Measurements from ENCODE around the gene HSPA4.

- TF ChIP-seq CTCF (IDR thresholded peaks at IDR 0.05) (no peak), POLR2A (IDR thresholded peaks at IDR 0.05) (no peak)
Measured at GRCh38 chr5:133117166-133117911, 65.5 kb downstream of the HSPA4 start.

Measured in vagina (tissue), 2 donors.